SK-N-SH (cell line): ENCODE measurements around the gene SFXN5. TPM values are rescaled to one million over a fixed set of nuclear protein-coding genes. Genes with fewer than 3 reads are reported as not detected.

Experiments
- CTCF ChIA-PET: fragments of 300-600, 350-600 bp; formaldehyde crosslinking; extraction: SDS; loops from one replicate; lab custom pipeline; 2021; lab: Yijun Ruan, JAX
- POLR2A ChIA-PET: fragments of 350-600 bp; sonication (Branson Sonifier 250); formaldehyde crosslinking; extraction: SDS; loops from one replicate; lab custom pipeline; 2020; ENCODE audit warnings: antibody characterized with exemption, inconsistent platforms; lab: Yijun Ruan, JAX
- DNase-seq: peaks from one replicate; pipeline ENCODE4 v3.0.0; 2012
- H2AFZ ChIP-seq: fragments of 200-600 bp; sonication (generic); 2 replicates; pipeline ENCODE4 v1.8.1; 2016; ENCODE audit warnings: antibody characterized with exemption, mild to moderate bottlenecking, low read depth
- H3F3A ChIP-seq: fragments of 200-600 bp; sonication (generic); replicated peaks from 2 replicates; pipeline ENCODE3; 2016; ENCODE audit warnings: antibody characterized with exemption, mild to moderate bottlenecking; ENCODE audit not compliant: insufficient read depth
- H3K27ac ChIP-seq, 2 experiments: fragments of 200-500 bp in 1 of 2; fragments of 200-600 bp in 1 of 2; sonication (Bioruptor generic) in 1 of 2; sonication (generic), shearing (Covaris generic) in 1 of 2; 2 replicates each; pipeline versions ENCODE4 v1.5.1 to v1.6.1; 2014 to 2016; ENCODE audit warnings: low read depth in 2 of 2, inconsistent platforms in 1 of 2, low read length in 1 of 2, mild to moderate bottlenecking in 1 of 2, mixed read lengths in 1 of 2
- H3K27me3 ChIP-seq: fragments of 200-600 bp; sonication (generic), shearing (Covaris generic); 2 replicates; pipeline ENCODE4 v1.6.1; 2016; ENCODE audit warnings: mixed run types; ENCODE audit not compliant: insufficient read depth
- H3K36me3 ChIP-seq, 2 experiments: fragments of 200-500 bp in 1 of 2; fragments of 200-600 bp in 1 of 2; sonication (Bioruptor generic) in 1 of 2; sonication (generic) in 1 of 2; replicated peaks in 1 of 2; 2 replicates each; pipeline versions ENCODE3 to v1.5.1; 2014 to 2016; ENCODE audit warnings: low read length in 1 of 2, mild to moderate bottlenecking in 1 of 2; ENCODE audit not compliant: insufficient read depth in 2 of 2, control insufficient read depth in 1 of 2
- H3K4me1 ChIP-seq, 2 experiments: fragments of 200-500 bp in 1 of 2; fragments of 200-600 bp in 1 of 2; sonication (Bioruptor generic) in 1 of 2; sonication (generic), shearing (Covaris generic) in 1 of 2; 2 replicates each; pipeline versions ENCODE4 v1.5.1 to v1.6.1; 2014 to 2016; ENCODE audit warnings: low read depth in 1 of 2, low read length in 1 of 2, mixed run types in 1 of 2; ENCODE audit not compliant: insufficient read depth in 2 of 2, control insufficient read depth in 1 of 2
- H3K4me2 ChIP-seq: fragments of 200-600 bp; sonication (generic), shearing (Covaris generic); 2 replicates; pipeline ENCODE4 v1.6.1; 2017; ENCODE audit warnings: mixed run types
- H3K4me3 ChIP-seq, 2 experiments: fragments of 200-500 bp in 1 of 2; fragments of 200-600 bp in 1 of 2; sonication (Bioruptor generic) in 1 of 2; sonication (generic), shearing (Covaris generic) in 1 of 2; 2 replicates each; pipeline versions ENCODE4 v1.5.1 to v1.8.1; 2014 to 2016; ENCODE audit warnings: low read depth in 2 of 2, inconsistent platforms in 1 of 2, low read length in 1 of 2, mild to moderate bottlenecking in 1 of 2, mixed read lengths in 1 of 2, moderate library complexity in 1 of 2
- H3K79me2 ChIP-seq: fragments of 200-600 bp; sonication (generic); 2 replicates; pipeline ENCODE4 v1.8.1; 2017; ENCODE audit warnings: mild to moderate bottlenecking; ENCODE audit not compliant: insufficient read depth
- H3K9ac ChIP-seq: fragments of 200-600 bp; sonication (generic); 2 replicates; pipeline ENCODE4 v1.6.1; 2017; ENCODE audit warnings: mixed run types
- H3K9me2 ChIP-seq: fragments of 200-600 bp; sonication (generic); 2 replicates; pipeline ENCODE4 v1.6.1; 2017; ENCODE audit warnings: mixed run types
- H3K9me3 ChIP-seq: fragments of 200-600 bp; sonication (generic); 2 replicates; pipeline ENCODE4 v1.6.1; 2017; ENCODE audit warnings: mixed run types, mild to moderate bottlenecking, moderate library complexity
- H4K20me1 ChIP-seq: fragments of 200-600 bp; sonication (generic); 2 replicates; pipeline ENCODE4 v1.6.1; 2017; ENCODE audit warnings: mild to moderate bottlenecking, mixed run types; ENCODE audit not compliant: insufficient read depth
- CHD2 ChIP-seq: fragments of 150-350 bp; IDR thresholded peaks from 2 replicates; pipeline ENCODE4 v1.6.1; 2018; ENCODE audit warnings: low read length; ENCODE audit not compliant: partially characterized antibody
- ELF1 ChIP-seq: IDR thresholded peaks from 2 replicates; pipeline ENCODE4 v1.4.0; 2012
- EZH2phosphoT487 ChIP-seq: fragments of 200-600 bp; sonication (generic); IDR thresholded peaks from 2 replicates; pipeline ENCODE4 v1.6.1; 2017; ENCODE audit warnings: low read depth, mixed run types, mild to moderate bottlenecking, antibody characterized with exemption, moderate library complexity, borderline replicate concordance
- FOSL2 ChIP-seq: IDR thresholded peaks from 2 replicates; pipeline ENCODE4 v1.4.0; 2012; ENCODE audit warnings: low read depth, mild to moderate bottlenecking, moderate library complexity, borderline replicate concordance
- MEF2A ChIP-seq: IDR thresholded peaks from 2 replicates; pipeline ENCODE4 v1.4.0; 2012; ENCODE audit warnings: low read depth, borderline replicate concordance
- MXI1 ChIP-seq: IDR thresholded peaks from 2 replicates; pipeline ENCODE4 v1.6.1; 2012; ENCODE audit warnings: mild to moderate bottlenecking, low read depth, low read length, improper control_type of control experiment
- NFIC ChIP-seq: IDR thresholded peaks from 2 replicates; pipeline ENCODE4 v1.4.0; 2012; ENCODE audit warnings: borderline replicate concordance
- NRF1 ChIP-seq: IDR thresholded peaks from 2 replicates; pipeline ENCODE4 v1.6.1; 2012; ENCODE audit warnings: low read depth, mild to moderate bottlenecking, low read length
- POLR2AphosphoS5 ChIP-seq: IDR thresholded peaks from 2 replicates; pipeline ENCODE4 v1.6.1; 2012; ENCODE audit warnings: low read depth, low read length
- RAD21 ChIP-seq: IDR thresholded peaks from 2 replicates; pipeline ENCODE4 v1.6.1; 2012; ENCODE audit warnings: mild to moderate bottlenecking, low read length
- RCOR1 ChIP-seq: fragments of 150-350 bp; IDR thresholded peaks from 2 replicates; pipeline ENCODE4 v1.6.1; 2017; ENCODE audit warnings: antibody characterized with exemption, low read length
- SIN3A ChIP-seq: IDR thresholded peaks from 2 replicates; pipeline ENCODE4 v1.6.1; 2012; ENCODE audit warnings: low read depth, mild to moderate bottlenecking, low read length, moderate library complexity, borderline replicate concordance
- SMC3 ChIP-seq: IDR thresholded peaks from 2 replicates; pipeline ENCODE4 v1.6.1; 2012; ENCODE audit warnings: low read depth, low read length, improper control_type of control experiment
- TCF12 ChIP-seq: IDR thresholded peaks from 2 replicates; pipeline ENCODE4 v1.4.0; 2012
- USF1 ChIP-seq: IDR thresholded peaks from 2 replicates; pipeline ENCODE4 v1.4.0; 2012; ENCODE audit warnings: low read depth, borderline replicate concordance
- WGBS: methylation state at CpG from one replicate; pipeline ENCODE4 v1.1.6; 2017; ENCODE audit warnings: low lambda C conversion rate; 5-methylcytosine and 5-hydroxymethylcytosine counted together
- polyA plus RNA-seq, 3 experiments: library from polyadenylated mRNA; depleted of rRNA; stranded (reverse); fragments of >200 nt; gene quantifications; 2 replicates each; pipeline ENCODE4 v1.2.3, GENCODE V29; 2012
- TF ChIP-seq, protein P1 (sequence below): fragments of 150-350 bp; IDR thresholded peaks from 2 replicates; pipeline ENCODE4 v1.6.1; 2017; ENCODE audit warnings: antibody characterized with exemption, low read length, low read depth, borderline replicate concordance
- TF ChIP-seq, protein P2 (sequence below): IDR thresholded peaks from 2 replicates; pipeline ENCODE4 v1.4.0; 2012; ENCODE audit warnings: low read depth, borderline replicate concordance

SFXN5 gene
- polyA plus RNA-seq, 1 of the 3 experiments (the other 2 are of a cell fraction): 9.9 TPM

DNA sequence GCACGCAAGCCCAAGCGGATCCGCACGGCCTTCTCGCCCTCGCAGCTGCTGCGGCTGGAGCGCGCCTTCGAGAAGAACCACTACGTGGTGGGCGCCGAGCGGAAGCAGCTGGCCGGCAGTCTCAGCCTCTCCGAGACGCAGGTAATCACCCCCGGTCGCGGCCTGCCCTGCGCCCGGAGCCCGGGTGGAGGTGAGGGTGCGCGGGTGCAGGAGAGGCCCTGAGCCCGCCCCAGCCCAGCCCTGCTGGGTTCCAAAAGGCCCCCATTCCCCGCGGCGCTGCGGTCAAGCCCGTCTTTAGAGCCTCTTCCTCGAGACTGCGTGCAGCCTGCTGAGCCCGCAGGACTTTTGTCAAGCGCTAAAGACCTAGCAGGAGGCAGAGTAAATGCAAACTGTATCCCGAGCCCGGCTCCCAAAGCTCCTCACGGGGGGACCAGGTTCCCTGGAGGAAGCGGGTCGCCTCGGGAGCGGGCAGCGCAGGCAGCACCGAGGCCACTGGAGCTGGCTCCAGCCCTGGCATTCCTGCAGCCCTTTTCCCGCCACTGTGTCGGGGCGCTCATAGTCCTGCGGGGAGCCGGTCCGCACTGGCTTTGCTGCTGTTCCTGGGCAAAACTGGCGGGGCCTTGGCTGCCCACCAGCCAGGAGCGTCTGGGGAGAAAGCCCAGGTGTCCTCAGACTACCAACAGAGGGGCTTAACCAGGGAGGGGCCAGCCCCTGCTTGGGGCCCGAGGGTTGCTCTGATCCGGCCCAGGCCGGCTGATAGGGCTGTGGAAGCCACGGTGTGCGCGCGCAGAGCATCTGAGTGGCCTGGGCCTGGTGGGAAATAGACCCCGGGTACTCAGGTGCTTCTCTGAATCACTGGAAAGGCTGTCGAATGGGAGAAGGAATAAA lies 146.9 kb downstream of the SFXN5 start:
- Histone ChIP-seq H3K27ac (no peak overlapping the region), H3K9me2 (no peaks in the 10 kb centered on the region), H2AFZ (no peak overlapping the region), H3K79me2 (no peaks in the 10 kb centered on the region), H3K4me1 (peaks cover 3 to 7% of the 10 kb centered on the region in 2 experiments; a peak in 2 of 4 replicates), H3K4me3 (no peak overlapping the region), H3F3A (no peaks in the 10 kb centered on the region), H4K20me1 (peaks cover 7% of the 10 kb centered on the region), H3K36me3 (no peaks in the 10 kb centered on the region), H3K9ac (no peak overlapping the region), H3K9me3 (no peaks in the 10 kb centered on the region), H3K4me2 (no peak overlapping the region; the same call in 1 of the 2 replicates), H3K27me3 (peaks cover 98% of the 10 kb centered on the region)
- CTCF ChIA-PET: interaction anchor here (1.3 to 8.6 kb wide), 7 partner anchors 9 to 288 kb away, joined by 3 to 53 read pairs (median 8); partner anchors contain the start of gene SPR
- POLR2A ChIA-PET: no interaction called here
- WGBS: 12% methylated on average over 32 of the region's 61 CpGs
- TF ChIP-seq EZH2phosphoT487: peak; percentile 82; the same call in 1 of the 2 replicates
- no peak for TF ChIP-seq NRF1
- peak; percentile 60 for DNase-seq

- Histone ChIP-seq H3K4me3 (no peak overlapping the region), H3K4me2 (no peak overlapping the region), H3K36me3 (no peaks in the 10 kb centered on the region), H3K9ac (no peak overlapping the region), H3K79me2 (no peaks in the 10 kb centered on the region), H2AFZ (no peak overlapping the region), H4K20me1 (peaks cover 14% of the 10 kb centered on the region), H3K4me1 (peaks cover 3 to 7% of the 10 kb centered on the region in 2 experiments; a peak in 2 of 4 replicates), H3K9me3 (no peaks in the 10 kb centered on the region), H3K27ac (no peak overlapping the region), H3F3A (no peaks in the 10 kb centered on the region), H3K9me2 (no peaks in the 10 kb centered on the region), H3K27me3 (peaks cover 100% of the 10 kb centered on the region)
- DNase-seq: peak; percentile 47
- CTCF ChIA-PET: interaction anchor here (1.3 to 8.6 kb wide), 6 partner anchors 9 to 289 kb away, joined by 3 to 53 read pairs (median 14); partner anchors contain the start of gene SPR
- TF ChIP-seq EZH2phosphoT487 (0 out of 2 replicates have a peak, but pooled peaks have one; percentile 41), NFIC (no peak)
- 30% methylated on average over 20 of the region's 36 CpGs for WGBS
- POLR2A ChIA-PET: no interaction called here
These were observed 147.6 kb downstream of the SFXN5 start for GRCh38 chr2:72923833-72924352.

DNA sequence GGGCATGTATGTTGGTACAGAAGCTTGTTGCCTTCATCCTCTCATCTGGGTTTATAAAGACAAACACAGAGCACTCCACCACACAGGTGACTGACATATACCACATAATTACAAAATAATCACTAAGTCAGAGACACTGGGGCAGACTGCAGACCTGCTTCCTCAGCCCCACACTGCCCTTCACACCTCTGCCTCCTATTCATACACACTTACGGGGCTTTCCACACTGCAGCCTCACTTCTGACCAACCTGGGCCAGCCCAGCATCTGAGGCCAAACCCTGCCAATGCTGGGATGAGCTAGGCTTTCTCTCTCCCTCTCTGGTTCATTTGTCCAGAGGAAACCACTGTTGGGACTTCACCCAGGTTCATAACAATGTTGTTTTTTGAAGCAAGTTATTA lies 149.7 kb downstream of the SFXN5 start:
- CTCF ChIA-PET: interaction anchor here (0.6 to 6.9 kb wide), 4 partner anchors 35 to 255 kb away, joined by 3 to 34 read pairs (median 8); partner anchors contain the start of gene SPR
- H4K20me1 ChIP-seq: peaks cover 18% of the 10 kb centered on the region
- WGBS: 79% methylated on average over 1 of the region's 1 CpG

More for the DNA sequence above, 149.7 kb downstream of the SFXN5 start:
- peaks cover 99% of the 10 kb centered on the region for H3K27me3 ChIP-seq
- H2AFZ ChIP-seq: no peak overlapping the region
- peak; percentile 23 for DNase-seq
- H3K9me3 ChIP-seq: no peaks in the 10 kb centered on the region
- H3K9ac ChIP-seq: no peak overlapping the region
- POLR2A ChIA-PET: no interaction called here
- no peaks in the 10 kb centered on the region for H3K79me2 ChIP-seq
- no peak for TF ChIP-seq CHD2
- no peak for TF ChIP-seq ELF1
- TF ChIP-seq, protein P1, sequence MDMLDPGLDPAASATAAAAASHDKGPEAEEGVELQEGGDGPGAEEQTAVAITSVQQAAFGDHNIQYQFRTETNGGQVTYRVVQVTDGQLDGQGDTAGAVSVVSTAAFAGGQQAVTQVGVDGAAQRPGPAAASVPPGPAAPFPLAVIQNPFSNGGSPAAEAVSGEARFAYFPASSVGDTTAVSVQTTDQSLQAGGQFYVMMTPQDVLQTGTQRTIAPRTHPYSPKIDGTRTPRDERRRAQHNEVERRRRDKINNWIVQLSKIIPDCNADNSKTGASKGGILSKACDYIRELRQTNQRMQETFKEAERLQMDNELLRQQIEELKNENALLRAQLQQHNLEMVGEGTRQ: no peak
- TF ChIP-seq TCF12: no peak
- TF ChIP-seq MXI1: no peak
- TF ChIP-seq RCOR1: no peak
- no peak for TF ChIP-seq SMC3
- TF ChIP-seq MEF2A: no peak
- TF ChIP-seq FOSL2: no peak
- no peak for TF ChIP-seq NFIC
- no peak for TF ChIP-seq SIN3A
- TF ChIP-seq, protein P2, sequence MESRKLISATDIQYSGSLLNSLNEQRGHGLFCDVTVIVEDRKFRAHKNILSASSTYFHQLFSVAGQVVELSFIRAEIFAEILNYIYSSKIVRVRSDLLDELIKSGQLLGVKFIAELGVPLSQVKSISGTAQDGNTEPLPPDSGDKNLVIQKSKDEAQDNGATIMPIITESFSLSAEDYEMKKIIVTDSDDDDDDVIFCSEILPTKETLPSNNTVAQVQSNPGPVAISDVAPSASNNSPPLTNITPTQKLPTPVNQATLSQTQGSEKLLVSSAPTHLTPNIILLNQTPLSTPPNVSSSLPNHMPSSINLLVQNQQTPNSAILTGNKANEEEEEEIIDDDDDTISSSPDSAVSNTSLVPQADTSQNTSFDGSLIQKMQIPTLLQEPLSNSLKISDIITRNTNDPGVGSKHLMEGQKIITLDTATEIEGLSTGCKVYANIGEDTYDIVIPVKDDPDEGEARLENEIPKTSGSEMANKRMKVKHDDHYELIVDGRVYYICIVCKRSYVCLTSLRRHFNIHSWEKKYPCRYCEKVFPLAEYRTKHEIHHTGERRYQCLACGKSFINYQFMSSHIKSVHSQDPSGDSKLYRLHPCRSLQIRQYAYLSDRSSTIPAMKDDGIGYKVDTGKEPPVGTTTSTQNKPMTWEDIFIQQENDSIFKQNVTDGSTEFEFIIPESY: no peak
- no peak for TF ChIP-seq NRF1
- no peak for TF ChIP-seq RAD21
- no peak for TF ChIP-seq USF1
- TF ChIP-seq POLR2AphosphoS5: no peak
- no peaks in the 10 kb centered on the region for H3F3A ChIP-seq
- no peaks in the 10 kb centered on the region for H3K9me2 ChIP-seq
- no peak overlapping the region for H3K27ac ChIP-seq
- no peak overlapping the region for H3K4me3 ChIP-seq
- peaks cover 5 to 7% of the 10 kb centered on the region in 2 experiments; a peak in 2 of 4 replicates for H3K4me1 ChIP-seq
- H3K4me2 ChIP-seq: no peak overlapping the region
- H3K36me3 ChIP-seq: no peaks in the 10 kb centered on the region
